HUES64 (cell line): ENCODE measurements around the gene PRAME.

ENCODE experiments used
- H3K27ac ChIP-seq: 2 replicates; pipeline ENCODE4 v1.7.0; 2013; ENCODE audit warnings: low read depth, low read length, inconsistent platforms
- H3K27me3 ChIP-seq: 2 replicates; pipeline ENCODE4 v1.6.1; 2013; ENCODE audit warnings: mild to moderate bottlenecking, low read length; ENCODE audit not compliant: insufficient read depth
- H3K36me3 ChIP-seq: 2 replicates; pipeline ENCODE4 v1.6.1; 2013; ENCODE audit warnings: mild to moderate bottlenecking, low read length; ENCODE audit not compliant: insufficient read depth
- H3K4me1 ChIP-seq: 2 replicates; pipeline ENCODE4 v1.6.1; 2013; ENCODE audit warnings: mild to moderate bottlenecking, low read length, moderate library complexity; ENCODE audit not compliant: insufficient read depth
- H3K4me3 ChIP-seq: 2 replicates; pipeline ENCODE4 v1.5.1; 2013; ENCODE audit warnings: mild to moderate bottlenecking, low read length, moderate library complexity
- H3K9ac ChIP-seq: 2 replicates; pipeline ENCODE4 v1.6.1; 2013; ENCODE audit warnings: mild to moderate bottlenecking, low read depth, low read length
- H3K9me3 ChIP-seq: 2 replicates; pipeline ENCODE4 v1.6.1; 2013; ENCODE audit warnings: low read depth, low read length; ENCODE audit not compliant: insufficient read depth
- WGBS: fragments of 150-250, 120-280 bp; methylation state at CpG from one replicate; pipeline ENCODE4 v1.1.7; 2013; ENCODE audit warnings: missing lambda C conversion rate; 5-methylcytosine and 5-hydroxymethylcytosine counted together

PRAME gene

GRCh38 chr22:22578702-22579424 lies 19.8 kb upstream of the PRAME start:
- peaks cover 83% of the 10 kb centered on the region for H3K27me3 ChIP-seq
- H3K4me3 ChIP-seq: no peak overlapping the region
- no peaks in the 10 kb centered on the region for H3K36me3 ChIP-seq
- no peak overlapping the region for H3K9ac ChIP-seq
- H3K9me3 ChIP-seq: no peaks in the 10 kb centered on the region
- no peaks in the 10 kb centered on the region for H3K4me1 ChIP-seq
- no peak overlapping the region for H3K27ac ChIP-seq
- 84% methylated on average over 8 of the region's 10 CpGs for WGBS

GRCh38 chr22:22576989-22577427 lies 17.9 kb upstream of the PRAME start:
- no peaks in the 10 kb centered on the region for H3K4me1 ChIP-seq
- no peak overlapping the region for H3K4me3 ChIP-seq
- peaks cover 83% of the 10 kb centered on the region for H3K27me3 ChIP-seq
- H3K36me3 ChIP-seq: no peaks in the 10 kb centered on the region
- H3K9me3 ChIP-seq: no peaks in the 10 kb centered on the region
- no peak overlapping the region for H3K9ac ChIP-seq
- 89% methylated on average over 5 of the region's 5 CpGs for WGBS
- H3K27ac ChIP-seq: no peak overlapping the region

DNA sequence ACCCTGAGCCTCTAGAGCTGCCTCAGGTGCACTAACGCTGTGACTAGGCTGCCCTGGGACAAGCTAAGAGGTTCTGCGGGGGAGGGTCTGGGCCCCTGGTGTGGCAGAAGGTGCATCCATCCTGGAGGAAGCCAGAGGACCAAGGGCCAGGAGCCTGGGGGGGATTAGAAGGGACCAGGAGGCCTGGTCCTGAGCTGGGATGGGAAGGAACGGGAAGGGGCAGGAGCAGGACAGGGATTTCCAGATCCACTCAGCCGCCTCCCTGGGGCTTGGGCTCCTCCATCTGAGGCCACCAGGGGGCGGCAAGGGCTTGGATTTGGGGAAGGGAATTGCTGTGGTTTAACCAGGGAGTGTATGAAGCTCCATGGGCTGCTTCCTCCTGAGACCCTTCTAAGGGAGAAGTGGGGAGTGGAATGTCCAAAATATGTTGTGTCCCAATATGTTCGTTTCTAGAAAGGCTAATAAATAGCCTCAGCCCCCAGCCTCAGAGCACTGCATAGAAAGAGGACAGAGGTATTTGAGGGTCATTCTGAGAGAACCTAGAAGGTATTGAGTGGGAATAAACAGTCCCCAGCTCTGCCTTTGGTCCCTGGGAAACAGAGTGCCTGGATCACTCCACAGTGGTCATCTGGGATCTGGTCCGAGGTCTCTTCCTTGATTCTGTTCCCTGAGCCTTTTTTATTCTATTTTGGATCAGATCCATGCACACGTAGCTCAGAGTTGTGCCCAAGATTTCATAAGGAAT lies 17.4 kb upstream of the PRAME start:
- WGBS: 42% methylated on average over 8 of the region's 8 CpGs
- Histone ChIP-seq H3K9ac (no peak overlapping the region), H3K4me1 (no peaks in the 10 kb centered on the region), H3K27ac (no peak overlapping the region), H3K27me3 (peaks cover 85% of the 10 kb centered on the region), H3K9me3 (no peaks in the 10 kb centered on the region), H3K36me3 (no peaks in the 10 kb centered on the region), H3K4me3 (no peak overlapping the region)

DNA sequence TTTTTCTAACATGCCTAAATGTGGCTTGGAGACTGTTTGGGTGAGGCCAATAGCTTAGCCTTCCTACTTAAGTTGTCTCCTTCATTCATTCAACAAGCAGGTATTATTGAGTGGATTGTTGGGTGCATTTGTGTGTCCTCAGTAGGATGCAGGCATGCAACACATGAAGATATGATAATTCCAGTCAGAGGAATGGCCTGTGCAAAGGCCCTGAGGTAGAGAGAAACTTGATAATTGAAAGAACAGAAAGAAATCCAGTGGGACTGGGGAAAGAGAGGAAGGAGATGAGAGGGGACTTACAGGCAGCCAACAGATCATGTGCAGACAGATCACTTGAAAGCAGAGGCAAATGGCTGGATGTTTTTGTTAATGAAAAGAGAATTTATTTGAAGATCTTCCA lies 15.3 kb upstream of the PRAME start:
- Histone ChIP-seq H3K27ac (no peak overlapping the region), H3K36me3 (no peaks in the 10 kb centered on the region), H3K27me3 (peaks cover 89% of the 10 kb centered on the region), H3K4me3 (no peak overlapping the region), H3K9ac (no peak overlapping the region), H3K4me1 (no peaks in the 10 kb centered on the region), H3K9me3 (no peaks in the 10 kb centered on the region)

GRCh38 chr22:22573047-22573889 lies 14.2 kb upstream of the PRAME start:
- 58% methylated on average over 8 of the region's 8 CpGs for WGBS
- H3K27me3 ChIP-seq: peaks cover 94% of the 10 kb centered on the region
- H3K27ac ChIP-seq: no peak overlapping the region
- H3K4me3 ChIP-seq: no peak overlapping the region
- no peaks in the 10 kb centered on the region for H3K36me3 ChIP-seq
- H3K9ac ChIP-seq: no peak overlapping the region
- H3K9me3 ChIP-seq: no peaks in the 10 kb centered on the region
- H3K4me1 ChIP-seq: no peaks in the 10 kb centered on the region

DNA sequence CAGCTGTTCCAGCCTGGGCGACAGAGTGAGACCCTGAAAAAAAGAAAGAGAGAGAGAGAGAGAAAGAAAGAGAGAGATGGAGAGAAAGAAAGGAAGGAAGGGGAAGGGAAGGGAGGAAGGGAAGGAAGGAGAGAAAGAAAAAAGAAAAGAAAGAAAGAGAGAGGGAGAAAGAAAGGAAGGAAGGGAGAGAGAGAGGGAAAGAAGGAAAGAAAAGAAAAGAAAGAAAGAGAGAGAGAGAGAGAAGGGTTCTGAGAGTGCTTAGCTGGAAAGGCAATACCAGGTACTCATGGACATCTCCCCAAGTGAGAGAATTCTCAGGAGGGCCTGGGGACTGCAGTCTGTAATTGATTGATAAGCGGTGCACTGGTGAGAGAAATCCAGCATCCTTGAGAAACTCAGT lies 12.8 kb upstream of the PRAME start:
- WGBS: 96% methylated on average over 2 of the region's 2 CpGs
- Histone ChIP-seq H3K27ac (no peak overlapping the region), H3K9ac (no peak overlapping the region), H3K36me3 (no peaks in the 10 kb centered on the region), H3K4me1 (no peaks in the 10 kb centered on the region), H3K27me3 (peaks cover 97% of the 10 kb centered on the region), H3K4me3 (no peak overlapping the region), H3K9me3 (no peaks in the 10 kb centered on the region)

- no peaks in the 10 kb centered on the region for H3K9me3 ChIP-seq
- no peak overlapping the region for H3K27ac ChIP-seq
- no peaks in the 10 kb centered on the region for H3K36me3 ChIP-seq
- H3K4me1 ChIP-seq: no peaks in the 10 kb centered on the region
- 91% methylated on average over 6 of the region's 6 CpGs for WGBS
- H3K9ac ChIP-seq: no peak overlapping the region
- H3K27me3 ChIP-seq: peaks cover 97% of the 10 kb centered on the region
- H3K4me3 ChIP-seq: no peak overlapping the region
These were observed 12.4 kb upstream of the PRAME start for GRCh38 chr22:22571429-22571828.

DNA sequence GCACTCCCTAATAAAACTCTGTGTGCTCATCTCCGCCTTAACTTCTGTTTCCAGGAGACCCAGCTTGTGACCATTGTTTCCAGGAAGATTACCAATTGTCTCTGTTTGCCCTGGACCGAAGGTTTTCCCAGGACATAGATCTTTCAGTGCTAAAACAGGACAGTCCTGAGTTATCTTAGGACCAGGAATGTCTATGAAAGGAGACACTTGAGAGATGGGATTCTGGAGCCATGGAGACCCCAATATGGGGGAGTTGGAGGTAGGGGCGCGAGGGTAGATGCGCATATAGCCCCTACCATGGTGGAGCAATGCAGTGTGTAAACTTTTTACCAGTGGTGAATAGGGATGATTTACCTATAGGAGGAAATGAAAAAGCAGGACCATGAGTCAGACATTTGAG lies 10.2 kb upstream of the PRAME start:
- WGBS: 82% methylated on average over 5 of the region's 5 CpGs
- H3K4me1 ChIP-seq: no peaks in the 10 kb centered on the region
- H3K9ac ChIP-seq: no peak overlapping the region
- H3K9me3 ChIP-seq: no peaks in the 10 kb centered on the region
- H3K4me3 ChIP-seq: no peak overlapping the region
- no peaks in the 10 kb centered on the region for H3K36me3 ChIP-seq
- H3K27ac ChIP-seq: no peak overlapping the region
- peaks cover 97% of the 10 kb centered on the region for H3K27me3 ChIP-seq

GRCh38 chr22:22565981-22566380 lies 6.9 kb upstream of the PRAME start:
- Histone ChIP-seq H3K4me1 (no peaks in the 10 kb centered on the region), H3K9ac (no peak overlapping the region), H3K36me3 (no peaks in the 10 kb centered on the region), H3K4me3 (no peak overlapping the region), H3K27me3 (peaks cover 85% of the 10 kb centered on the region), H3K9me3 (no peaks in the 10 kb centered on the region), H3K27ac (no peak overlapping the region)
- WGBS: 92% methylated on average over 2 of the region's 2 CpGs

- H3K27ac ChIP-seq: no peak overlapping the region
- H3K4me3 ChIP-seq: no peak overlapping the region
- H3K36me3 ChIP-seq: no peaks in the 10 kb centered on the region
- peaks cover 35% of the 10 kb centered on the region for H3K27me3 ChIP-seq
- H3K4me1 ChIP-seq: no peaks in the 10 kb centered on the region
- 93% methylated on average over 18 of the region's 25 CpGs for WGBS
- H3K9ac ChIP-seq: no peak overlapping the region
- 0 out of 2 replicates have a peak, but pooled peaks cover 12% of the 10 kb centered on the region for H3K9me3 ChIP-seq
These were observed 744 bp downstream of the PRAME start for GRCh38 chr22:22558071-22558971.
